IMR-90 (cell line): ENCODE data around the gene ALOX15.

Experiments used
- CTCF ChIP-seq: conservative IDR thresholded peaks from 2 replicates; pipeline ENCODE4 v1.5.1; 2012; ENCODE audit warnings: mild to moderate bottlenecking, low read depth, low read length, improper control_type of control experiment
- FOS ChIP-seq: fragments of 150-350 bp; IDR thresholded peaks from 2 replicates; pipeline ENCODE4 v1.6.1; 2016; ENCODE audit warnings: low read depth, low read length
- POLR2A ChIP-seq: IDR thresholded peaks from 2 replicates; pipeline ENCODE4 v1.6.1; 2012; ENCODE audit warnings: mild to moderate bottlenecking, low read depth, low read length
- RAD21 ChIP-seq: IDR thresholded peaks from 2 replicates; pipeline ENCODE4 v1.6.1; 2012; ENCODE audit warnings: low read length, improper control_type of control experiment

- TF ChIP-seq RAD21 (no peak), CTCF (no peak), FOS (no peak), POLR2A (no peak)
Measured at GRCh38 chr17:4592240-4593005, 49.1 kb downstream of the ALOX15 start.
